GM12892 (cell line): Measurements from ENCODE around the gene S100Z.
"Not testable (repeated sequence)": the region's sequence is repeated elsewhere in the genome, so short reads cannot be mapped to it uniquely, and the experiment has no call there.

Experiments used
- POLR2A ChIP-seq: IDR thresholded peaks from 2 replicates; pipeline ENCODE4 v1.6.1; 2011; ENCODE audit warnings: low read depth, low read length, control low read depth
- POLR2AphosphoS5 ChIP-seq: IDR thresholded peaks from 2 replicates; pipeline ENCODE4 v1.6.1; 2011; ENCODE audit warnings: low read depth, low read length, control low read depth
- TAF1 ChIP-seq: IDR thresholded peaks from 2 replicates; pipeline ENCODE4 v1.6.1; 2011; ENCODE audit warnings: low read depth, mild to moderate bottlenecking, control low read depth, low read length, borderline replicate concordance

GRCh38 chr5:76914671-76915070 is 64.9 kb downstream of the S100Z start:
- TF ChIP-seq TAF1, POLR2AphosphoS5, POLR2A: not testable (repeated sequence)
